Stimulated activated memory B cell treated with anti-CD40 and anti-IgM and Interleukin-4, amounts not matched to agents 10 μg/mL and 1 μg/mL and 100 μg/mL, for 72 hours (primary cell): ENCODE measurements around the gene RASAL2.

Experiments
- ATAC-seq: fragments of 150-1000 bp; cut with Tn5 transposase; 2 replicates; pipeline ENCODE4 v1.10.0; 2021
- H3K27ac Mint-ChIP-seq: one replicate; pipeline ENCODE4 v1.8.0; 2022; ENCODE audit warnings: mild to moderate bottlenecking, mixed read lengths
- H3K27me3 Mint-ChIP-seq: one replicate; pipeline ENCODE4 v1.8.0; 2022; ENCODE audit warnings: mixed read lengths
- H3K36me3 Mint-ChIP-seq: one replicate; pipeline ENCODE4 v1.8.0; 2022; ENCODE audit warnings: mixed read lengths
- H3K4me1 Mint-ChIP-seq: one replicate; pipeline ENCODE4 v1.8.0; 2022; ENCODE audit warnings: mixed read lengths
- H3K4me3 Mint-ChIP-seq: one replicate; pipeline ENCODE4 v1.8.0; 2022; ENCODE audit warnings: mild to moderate bottlenecking, moderate library complexity, mixed read lengths
- H3K9me3 Mint-ChIP-seq: one replicate; pipeline ENCODE4 v1.8.0; 2022; ENCODE audit warnings: mixed read lengths

RASAL2 gene

DNA sequence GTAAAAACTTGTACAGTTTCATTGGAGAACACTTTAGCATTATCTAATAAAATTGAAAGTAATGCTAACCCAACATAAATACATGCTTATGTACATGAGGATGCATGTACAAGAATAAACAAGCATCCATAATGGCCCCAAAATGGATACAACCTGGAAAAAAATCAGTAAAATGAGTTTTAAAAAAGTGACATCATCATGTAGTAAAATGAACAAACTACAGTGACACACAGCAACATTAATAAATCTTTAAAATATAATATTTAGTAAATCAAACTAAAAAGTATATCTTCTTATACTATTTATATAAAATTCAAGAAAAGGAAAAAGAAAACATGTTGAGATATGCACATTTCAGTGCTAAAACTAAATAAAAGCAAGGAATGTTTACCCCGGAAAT is 262.4 kb downstream of the RASAL2 start:
- no peak for ATAC-seq
- H3K27ac Mint-ChIP-seq: no peak overlapping the region
- no peak overlapping the region for H3K4me3 Mint-ChIP-seq
- H3K36me3 Mint-ChIP-seq: peaks cover 8% of the 10 kb centered on the region
- H3K4me1 Mint-ChIP-seq: no peaks in the 10 kb centered on the region
- peaks cover 9% of the 10 kb centered on the region for H3K9me3 Mint-ChIP-seq
- peaks cover 11% of the 10 kb centered on the region for H3K27me3 Mint-ChIP-seq

- H3K9me3 Mint-ChIP-seq: peaks cover 3% of the 10 kb centered on the region
- H3K27me3 Mint-ChIP-seq: peaks cover 18% of the 10 kb centered on the region
- no peak overlapping the region for H3K4me3 Mint-ChIP-seq
- no peak for ATAC-seq
- no peak overlapping the region for H3K27ac Mint-ChIP-seq
- no peaks in the 10 kb centered on the region for H3K4me1 Mint-ChIP-seq
- peaks cover 3% of the 10 kb centered on the region for H3K36me3 Mint-ChIP-seq
Measured at GRCh38 chr1:178358456-178358855, 264.6 kb downstream of the RASAL2 start.

DNA sequence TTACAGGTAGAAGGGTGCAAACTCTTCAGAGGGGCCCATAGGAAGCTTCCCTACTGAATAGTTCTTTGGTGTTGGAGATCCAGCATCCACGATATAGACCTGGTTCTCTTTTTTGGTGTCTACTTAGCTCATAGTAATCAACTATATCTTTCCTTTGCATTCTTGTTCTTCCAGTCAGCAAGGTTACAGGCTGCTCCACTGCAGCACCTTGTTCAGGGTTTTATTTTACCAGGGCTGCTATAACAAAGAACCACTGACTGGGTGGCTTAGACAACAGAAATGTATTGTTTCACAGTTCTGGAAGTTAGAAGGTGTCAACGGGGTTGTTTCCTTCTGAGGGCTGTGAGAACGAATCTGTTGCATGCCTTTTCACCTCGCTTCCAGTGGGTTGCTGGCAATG is 266.5 kb downstream of the RASAL2 start:
- H3K27me3 Mint-ChIP-seq: peaks cover 15% of the 10 kb centered on the region
- H3K9me3 Mint-ChIP-seq: no peaks in the 10 kb centered on the region
- H3K27ac Mint-ChIP-seq: no peak overlapping the region
- H3K4me3 Mint-ChIP-seq: no peak overlapping the region
- H3K36me3 Mint-ChIP-seq: no peaks in the 10 kb centered on the region
- no peak for ATAC-seq
- no peaks in the 10 kb centered on the region for H3K4me1 Mint-ChIP-seq

DNA sequence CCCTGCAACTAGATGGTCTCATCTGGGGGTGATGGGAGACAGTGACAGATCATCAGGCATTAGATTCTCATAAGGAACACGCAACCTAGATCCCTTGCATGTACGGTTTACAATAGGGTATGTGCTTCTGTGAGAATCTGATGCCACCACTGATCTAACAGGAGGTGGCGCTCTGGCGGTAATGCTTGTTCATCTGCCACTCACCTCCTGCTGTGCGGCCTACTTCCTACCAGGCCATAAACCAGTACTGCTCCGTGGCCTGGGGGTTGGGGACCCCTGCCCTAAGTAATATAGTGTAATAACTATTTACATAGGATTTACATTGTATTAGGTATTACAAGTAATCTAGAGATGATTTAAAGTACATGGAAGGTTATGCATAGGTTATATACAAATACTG is 267.9 kb downstream of the RASAL2 start:
- H3K27me3 Mint-ChIP-seq: peaks cover 15% of the 10 kb centered on the region
- H3K9me3 Mint-ChIP-seq: no peaks in the 10 kb centered on the region
- no peak overlapping the region for H3K4me3 Mint-ChIP-seq
- peaks cover under 1% of the 10 kb centered on the region for H3K4me1 Mint-ChIP-seq
- ATAC-seq: no peak
- no peaks in the 10 kb centered on the region for H3K36me3 Mint-ChIP-seq
- H3K27ac Mint-ChIP-seq: no peak overlapping the region

- H3K36me3 Mint-ChIP-seq: no peaks in the 10 kb centered on the region
- no peak overlapping the region for H3K27ac Mint-ChIP-seq
- H3K27me3 Mint-ChIP-seq: peaks cover 15% of the 10 kb centered on the region
- H3K4me1 Mint-ChIP-seq: peaks cover 6% of the 10 kb centered on the region
- no peak overlapping the region for H3K4me3 Mint-ChIP-seq
- no peaks in the 10 kb centered on the region for H3K9me3 Mint-ChIP-seq
- no peak for ATAC-seq
Measured at GRCh38 chr1:178362747-178363146, 268.8 kb downstream of the RASAL2 start.

DNA sequence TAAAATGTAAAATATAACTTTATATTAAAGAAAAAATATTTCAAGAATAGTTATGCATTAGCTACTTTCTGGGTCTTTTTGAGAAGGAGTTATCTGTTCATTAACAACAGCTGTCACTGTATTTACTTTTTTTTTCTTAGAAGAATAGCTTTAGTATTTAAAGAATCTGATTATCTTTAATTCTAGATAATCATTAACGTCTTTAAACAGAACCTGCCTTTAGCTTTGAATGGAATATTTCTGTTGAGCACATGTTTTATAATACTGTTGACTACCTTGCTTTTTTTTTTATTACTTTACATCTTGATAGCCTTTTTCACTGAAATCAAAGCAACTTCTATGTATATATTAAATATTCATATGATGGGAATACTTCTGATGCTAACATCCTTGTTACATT is 270.9 kb downstream of the RASAL2 start:
- peaks cover 15% of the 10 kb centered on the region for H3K27me3 Mint-ChIP-seq
- H3K4me1 Mint-ChIP-seq: peaks cover 6% of the 10 kb centered on the region

DNA sequence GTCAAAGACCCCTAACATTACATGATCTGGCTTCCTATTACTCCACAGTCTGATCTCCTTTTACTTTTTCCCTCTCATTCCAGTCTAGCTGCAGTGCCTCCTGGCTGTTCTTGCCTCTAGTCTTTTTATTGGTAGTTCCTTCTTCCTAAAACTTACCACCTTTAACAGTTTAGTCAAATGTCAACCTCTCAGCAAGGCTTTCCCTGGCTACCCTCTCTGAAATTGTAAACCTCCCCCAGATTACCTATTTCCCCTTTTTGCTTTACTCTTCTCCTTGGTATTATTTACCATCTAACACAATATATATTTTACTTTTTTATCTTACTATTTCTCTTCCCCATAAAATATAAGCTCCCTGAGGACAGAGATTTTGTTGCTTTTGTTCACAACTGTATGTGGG is 273.2 kb downstream of the RASAL2 start:
- Mint-ChIP-seq H3K4me3 (no peak overlapping the region), H3K9me3 (no peaks in the 10 kb centered on the region), H3K36me3 (no peaks in the 10 kb centered on the region), H3K27me3 (peaks cover 14% of the 10 kb centered on the region), H3K4me1 (peaks cover 6% of the 10 kb centered on the region), H3K27ac (no peak overlapping the region)
- no peak for ATAC-seq

More for the DNA sequence above, 270.9 kb downstream of the RASAL2 start:
- no peak for ATAC-seq
- Mint-ChIP-seq H3K9me3 (no peaks in the 10 kb centered on the region), H3K4me3 (no peak overlapping the region), H3K36me3 (no peaks in the 10 kb centered on the region), H3K27ac (no peak overlapping the region)

DNA sequence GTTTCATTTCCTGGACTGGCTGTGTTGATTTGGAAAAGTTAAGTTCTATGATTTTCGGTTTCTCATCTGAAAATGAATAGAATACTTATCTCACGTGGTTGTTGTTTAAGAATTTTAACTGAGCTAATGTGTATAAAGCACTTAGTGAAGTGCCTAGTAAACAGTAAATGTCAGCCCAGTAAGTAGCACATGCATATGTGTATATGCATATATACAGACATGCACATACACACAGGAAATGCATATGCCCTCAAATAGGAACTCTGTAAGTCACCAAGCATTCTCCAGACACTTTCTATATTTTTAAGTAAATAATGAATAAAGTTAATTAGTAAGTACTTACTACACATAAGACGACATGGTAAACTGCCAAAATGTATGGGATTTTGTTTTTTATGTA is 274.3 kb downstream of the RASAL2 start:
- H3K9me3 Mint-ChIP-seq: no peaks in the 10 kb centered on the region
- peaks cover 6% of the 10 kb centered on the region for H3K27me3 Mint-ChIP-seq
- H3K4me3 Mint-ChIP-seq: no peak overlapping the region
- H3K27ac Mint-ChIP-seq: no peak overlapping the region
- no peak for ATAC-seq
- H3K4me1 Mint-ChIP-seq: peaks cover 6% of the 10 kb centered on the region
- H3K36me3 Mint-ChIP-seq: no peaks in the 10 kb centered on the region

DNA sequence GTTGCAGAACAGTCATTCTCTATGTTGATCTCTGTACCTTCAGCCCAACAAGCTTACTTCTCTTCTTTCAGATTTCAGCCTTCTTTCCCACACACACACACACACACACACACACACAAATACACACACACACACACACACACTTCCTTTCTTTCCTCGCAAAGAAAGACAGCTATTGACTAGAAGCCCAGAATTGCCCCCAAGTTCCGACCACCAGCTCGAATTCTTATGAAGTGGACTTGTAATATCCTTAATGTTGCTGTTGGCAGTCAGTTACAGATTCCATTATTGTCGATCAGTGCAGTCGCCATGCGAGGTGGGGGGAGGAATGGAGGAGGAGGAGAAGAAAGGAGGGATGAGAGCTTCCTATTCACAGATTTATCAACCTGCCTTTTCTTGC is 277.3 kb downstream of the RASAL2 start:
- Mint-ChIP-seq H3K4me1 (peaks cover 6% of the 10 kb centered on the region), H3K27ac (no peak overlapping the region)
- ATAC-seq: no peak

DNA sequence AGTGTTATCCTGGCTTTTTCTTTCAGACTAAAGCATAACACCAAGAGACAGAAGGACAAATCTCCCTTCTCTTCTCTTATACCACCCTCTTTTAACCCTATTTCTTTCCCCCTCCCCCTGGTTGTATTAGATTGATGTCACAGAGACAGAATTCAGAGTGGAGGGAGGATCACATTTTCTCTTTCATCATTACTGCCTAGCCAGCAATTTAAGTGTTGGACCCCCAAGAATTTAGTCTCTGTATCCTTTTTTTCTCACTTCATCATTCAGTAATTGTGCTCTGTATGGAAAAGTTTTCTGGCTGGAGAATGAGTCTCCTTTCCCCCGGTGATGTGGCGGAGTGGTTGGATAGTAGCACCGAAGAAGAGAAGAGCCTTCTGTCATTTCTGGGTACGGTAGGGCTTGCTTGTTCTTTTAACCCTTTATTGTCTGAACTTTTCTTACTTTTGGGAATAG is 278.1 kb downstream of the RASAL2 start:
- no peak overlapping the region for H3K4me3 Mint-ChIP-seq
- peaks cover 4% of the 10 kb centered on the region for H3K4me1 Mint-ChIP-seq
- H3K27ac Mint-ChIP-seq: no peak overlapping the region
- H3K9me3 Mint-ChIP-seq: no peaks in the 10 kb centered on the region
- peaks cover 8% of the 10 kb centered on the region for H3K27me3 Mint-ChIP-seq
- ATAC-seq: no peak
- H3K36me3 Mint-ChIP-seq: no peaks in the 10 kb centered on the region

More for the DNA sequence above, 277.3 kb downstream of the RASAL2 start:
- no peaks in the 10 kb centered on the region for H3K36me3 Mint-ChIP-seq
- peaks cover 8% of the 10 kb centered on the region for H3K27me3 Mint-ChIP-seq
- H3K4me3 Mint-ChIP-seq: no peak overlapping the region
- H3K9me3 Mint-ChIP-seq: no peaks in the 10 kb centered on the region

GRCh38 chr1:178374016-178374415 is 280.1 kb downstream of the RASAL2 start:
- Mint-ChIP-seq H3K27ac (no peak overlapping the region), H3K36me3 (no peaks in the 10 kb centered on the region), H3K4me3 (no peak overlapping the region), H3K9me3 (no peaks in the 10 kb centered on the region), H3K27me3 (peaks cover 8% of the 10 kb centered on the region), H3K4me1 (no peaks in the 10 kb centered on the region)
- ATAC-seq: no peak

- H3K4me3 Mint-ChIP-seq: no peak overlapping the region
- H3K4me1 Mint-ChIP-seq: no peaks in the 10 kb centered on the region
- ATAC-seq: no peak
- H3K27ac Mint-ChIP-seq: no peak overlapping the region
- no peaks in the 10 kb centered on the region for H3K9me3 Mint-ChIP-seq
- no peaks in the 10 kb centered on the region for H3K36me3 Mint-ChIP-seq
- H3K27me3 Mint-ChIP-seq: peaks cover 8% of the 10 kb centered on the region
Measured at GRCh38 chr1:178376008-178376407, 282.1 kb downstream of the RASAL2 start.

DNA sequence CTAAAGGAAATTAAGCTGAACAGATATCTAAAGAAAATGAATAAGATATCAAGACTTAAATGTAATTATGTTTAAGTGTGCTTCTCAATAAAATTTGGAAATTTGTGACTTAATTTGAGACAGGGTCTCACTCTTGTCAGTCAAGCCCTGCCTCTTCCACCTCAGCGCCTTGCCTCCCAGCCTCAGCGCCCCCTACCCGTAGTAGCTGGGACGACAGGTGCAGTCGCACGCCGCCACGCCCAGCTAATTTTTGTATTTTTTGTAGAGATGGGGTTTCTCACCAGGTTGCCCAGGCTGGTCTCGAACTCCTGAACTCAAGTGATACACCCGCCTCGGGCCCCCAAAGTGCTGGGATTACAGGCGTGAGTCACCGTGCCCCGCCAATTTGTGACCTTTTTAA is 285.9 kb downstream of the RASAL2 start:
- H3K9me3 Mint-ChIP-seq: no peaks in the 10 kb centered on the region
- H3K27ac Mint-ChIP-seq: no peak overlapping the region
- ATAC-seq: no peak
- H3K36me3 Mint-ChIP-seq: no peaks in the 10 kb centered on the region
- no peaks in the 10 kb centered on the region for H3K27me3 Mint-ChIP-seq
- no peaks in the 10 kb centered on the region for H3K4me1 Mint-ChIP-seq
- no peak overlapping the region for H3K4me3 Mint-ChIP-seq

DNA sequence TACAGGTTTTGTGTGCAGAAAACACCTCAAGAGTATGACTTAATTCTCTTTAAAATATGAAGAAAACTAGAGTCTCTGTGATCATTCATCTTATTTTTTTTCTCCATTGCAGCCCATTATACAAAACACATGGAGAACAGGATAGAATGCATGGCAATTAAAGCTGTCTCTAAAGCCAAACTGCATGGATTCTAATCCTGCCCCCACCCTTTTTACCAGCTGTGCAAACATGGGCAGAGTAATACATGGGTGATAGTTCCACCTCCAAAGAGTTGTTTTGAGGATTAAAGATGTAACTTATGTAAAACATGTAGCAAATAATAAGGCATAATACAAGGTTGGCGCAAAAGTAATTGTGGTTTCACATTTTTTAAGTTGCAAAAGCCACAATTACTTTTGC is 288.5 kb downstream of the RASAL2 start:
- Mint-ChIP-seq H3K4me1 (no peaks in the 10 kb centered on the region), H3K36me3 (no peaks in the 10 kb centered on the region), H3K27ac (no peak overlapping the region), H3K4me3 (no peak overlapping the region), H3K9me3 (no peaks in the 10 kb centered on the region), H3K27me3 (no peaks in the 10 kb centered on the region)
- ATAC-seq: no peak

GRCh38 chr1:178385662-178386061 is 291.8 kb downstream of the RASAL2 start:
- Mint-ChIP-seq H3K4me1 (no peaks in the 10 kb centered on the region), H3K36me3 (no peaks in the 10 kb centered on the region), H3K27me3 (no peaks in the 10 kb centered on the region), H3K9me3 (no peaks in the 10 kb centered on the region), H3K27ac (no peak overlapping the region), H3K4me3 (no peak overlapping the region)
- no peak for ATAC-seq

DNA sequence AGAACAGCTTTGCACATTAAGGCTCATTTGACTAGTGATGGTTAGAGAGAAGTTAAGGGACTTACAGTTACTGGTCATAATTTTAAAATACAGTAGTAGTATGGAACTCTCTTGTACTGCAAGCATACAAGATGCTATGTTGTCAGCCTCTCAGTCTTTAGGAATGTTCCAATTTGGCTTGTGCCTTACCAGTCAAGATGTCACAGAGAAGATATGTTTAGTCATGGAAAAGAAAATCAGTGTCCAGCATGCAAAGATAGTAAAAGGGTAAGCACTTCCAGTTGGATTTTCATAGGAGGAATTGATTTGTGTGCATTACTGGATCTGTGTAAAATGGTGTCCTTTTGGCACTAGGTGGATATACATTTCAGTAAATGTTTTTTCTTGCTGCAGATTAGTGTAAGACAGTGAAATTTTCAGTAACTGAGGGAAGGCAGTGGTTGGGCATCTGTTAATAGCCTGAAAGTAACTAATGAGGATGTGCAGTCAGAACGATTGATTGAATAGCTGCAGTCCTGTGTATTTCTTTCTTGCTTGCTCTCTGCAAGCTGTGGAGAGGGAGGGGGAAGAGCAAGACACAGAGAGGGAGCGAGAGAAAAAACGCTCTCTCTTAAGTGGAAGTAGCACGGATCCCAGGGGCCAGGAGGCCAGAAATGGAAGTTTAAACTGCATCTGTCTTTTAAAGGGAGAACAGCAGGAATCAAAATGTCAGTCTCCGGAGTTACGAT is 294.7 kb downstream of the RASAL2 start:
- H3K4me3 Mint-ChIP-seq: no peak overlapping the region
- H3K36me3 Mint-ChIP-seq: no peaks in the 10 kb centered on the region
- H3K27me3 Mint-ChIP-seq: no peaks in the 10 kb centered on the region
- H3K4me1 Mint-ChIP-seq: no peaks in the 10 kb centered on the region
- H3K9me3 Mint-ChIP-seq: no peaks in the 10 kb centered on the region
- no peak overlapping the region for H3K27ac Mint-ChIP-seq
- no peak for ATAC-seq
